Stimulated activated CD8-positive, alpha-beta memory T cell treated with anti-CD3 and anti-CD28 coated beads, Interleukin-12 subunit alpha, Interleukin-12 subunit beta, amount 100 ng/mL, for 4 hours (primary cell): ENCODE results near the gene FAM163A.
"Not testable (repeated sequence)": the region's sequence is repeated elsewhere in the genome, so short reads cannot be mapped to it uniquely, and the experiment has no call there.

Source experiments
- DNase-seq: peaks from one replicate; pipeline ENCODE4 v3.0.0-alpha.2; 2020; ENCODE audit warnings: low read depth

Gene FAM163A

GRCh38 chr1:179855831-179856230 lies 112.7 kb downstream of the FAM163A start:
- DNase-seq: not testable (repeated sequence)

- DNase-seq: no peak
These were observed 113.2 kb downstream of the FAM163A start for GRCh38 chr1:179856296-179856695.

DNA sequence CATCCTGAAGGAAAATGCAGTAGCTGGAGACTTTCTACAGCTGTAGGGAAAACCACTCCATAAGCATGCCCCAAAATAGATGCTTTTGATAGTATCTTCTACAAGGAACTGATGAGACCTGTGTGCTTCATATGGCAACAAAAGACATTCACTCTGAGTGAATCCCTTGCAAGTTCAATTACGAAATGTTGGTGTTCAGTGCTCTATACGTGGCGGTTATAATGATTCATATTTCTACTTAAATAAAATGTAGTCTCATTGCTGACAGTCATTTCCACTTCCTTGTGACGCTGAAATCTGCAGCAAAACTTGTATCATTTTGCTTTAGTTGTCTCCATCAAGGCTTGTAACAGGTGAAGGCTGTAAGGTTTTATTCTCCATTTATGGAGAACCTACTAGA lies 113.9 kb downstream of the FAM163A start:
- no peak for DNase-seq

DNA sequence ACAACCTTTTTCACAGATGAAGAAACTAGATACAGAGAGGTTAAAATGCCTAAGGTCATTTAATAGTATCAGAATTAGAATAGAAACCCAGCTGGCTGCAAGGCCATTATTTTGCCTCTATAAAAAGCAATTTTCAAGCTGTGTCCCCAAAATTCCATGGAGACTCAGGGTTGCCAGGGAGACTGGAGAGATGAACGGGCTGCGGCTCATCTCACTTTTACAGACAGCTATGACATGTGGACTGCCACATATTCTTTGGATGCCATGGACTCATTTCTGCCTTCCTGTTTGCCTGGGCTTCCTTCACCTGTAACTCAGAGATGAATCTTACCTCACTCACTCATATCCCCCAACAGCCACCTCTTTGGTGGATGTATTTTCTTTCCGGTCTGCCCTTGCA lies 117.6 kb downstream of the FAM163A start:
- no peak for DNase-seq

GRCh38 chr1:179865377-179865776 lies 122.3 kb downstream of the FAM163A start:
- no peak for DNase-seq
